Measurements from ENCODE around the gene RLN2. TPM values are rescaled to one million over a fixed set of nuclear protein-coding genes. Genes with fewer than 3 reads are reported as not detected.

The RLN2 gene, protein sequence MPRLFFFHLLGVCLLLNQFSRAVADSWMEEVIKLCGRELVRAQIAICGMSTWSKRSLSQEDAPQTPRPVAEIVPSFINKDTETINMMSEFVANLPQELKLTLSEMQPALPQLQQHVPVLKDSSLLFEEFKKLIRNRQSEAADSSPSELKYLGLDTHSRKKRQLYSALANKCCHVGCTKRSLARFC
- not detected in 2 replicates for total RNA-seq

GRCh38 chr9:5303840-5304795 lies at the start of gene RLN2:
RLN2 (minus strand) TSS chr9:5304716; CDS start chr9:5304580, 136 bp downstream.

DNA sequence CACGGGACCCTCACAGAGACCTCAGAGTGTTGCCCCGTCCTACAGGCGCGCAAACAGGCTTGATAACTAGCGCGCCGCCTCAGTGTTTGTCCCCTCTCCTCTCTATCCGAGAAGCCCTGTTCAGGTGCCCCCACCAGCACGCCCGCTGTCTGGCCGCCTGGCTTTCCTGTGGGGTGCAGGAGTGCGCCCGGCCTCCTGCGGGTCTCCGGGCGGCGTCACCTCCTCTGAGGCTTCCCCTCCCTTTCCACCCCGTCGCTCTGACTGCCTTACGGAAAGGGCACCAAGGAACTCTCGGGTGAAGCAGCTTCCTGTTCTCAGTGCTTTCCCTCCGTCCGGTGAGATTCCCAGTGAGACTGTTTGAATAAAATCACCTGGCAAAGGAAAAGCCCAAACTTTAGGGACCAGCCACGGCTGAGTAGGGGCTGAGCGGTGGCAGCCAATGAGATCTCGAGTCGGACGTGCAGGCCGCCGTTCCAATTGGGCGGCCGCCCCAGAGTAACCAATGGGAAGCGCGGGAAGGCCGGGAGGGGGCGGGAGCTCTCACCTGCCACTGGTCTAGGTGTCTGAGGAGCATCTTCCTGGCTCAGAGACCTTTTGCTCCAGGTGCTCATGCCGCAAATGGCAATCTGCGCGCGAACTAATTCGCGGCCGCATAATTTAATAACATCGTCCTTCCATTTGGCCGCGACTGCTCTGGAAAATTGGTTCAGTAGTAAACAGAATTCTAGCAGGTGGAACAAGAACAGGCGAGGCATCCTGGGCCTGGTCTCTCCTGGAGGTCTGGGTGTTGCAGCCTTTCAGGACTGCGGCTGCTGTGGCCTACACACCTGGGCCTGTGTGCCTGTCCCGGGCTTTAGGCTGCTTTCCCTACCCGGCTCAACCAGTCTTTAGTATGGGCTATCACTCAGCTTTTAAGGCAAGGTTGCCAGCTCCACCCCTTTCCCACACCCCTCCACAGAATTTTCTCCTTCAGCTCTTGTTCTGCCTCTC lies 34.8 kb upstream of the RLN2 start, which contains the start of gene RLN1:
Gene RLN1 (minus strand): TSS at position 885 of the 990 bp plus-strand sequence. CDS start 130 bp downstream, at position 755.

Other genes with a start within 250 kb of the RLN2 start
- gene INSL6, start 119.1 kb downstream of the RLN2 start, total RNA-seq = not detected in 2 replicates
- gene INSL4, start 73.3 kb downstream of the RLN2 start, total RNA-seq = not detected in 2 replicates
- gene RLN1, start 35.2 kb upstream of the RLN2 start, total RNA-seq = not detected in 2 replicates
- gene PLGRKT, start 133.2 kb upstream of the RLN2 start, total RNA-seq = 20.9 and 41.4 TPM in 2 replicates
- 2.5 and 3.7 TPM in 2 replicates for gene CD274, start 145.8 kb upstream of the RLN2 start, total RNA-seq
- 4.7 TPM in 1 of 2 replicates, not detected in the other for gene PDCD1LG2, start 205.8 kb upstream of the RLN2 start, total RNA-seq

Data from epithelial cell of alveolus of lung (primary cell).